GM12892 (cell line): ENCODE measurements around the gene VEPH1.

Experiments
- POLR2A ChIP-seq: IDR thresholded peaks from 2 replicates; pipeline ENCODE4 v1.6.1; 2011; ENCODE audit warnings: low read depth, low read length, control low read depth
- POLR2AphosphoS5 ChIP-seq: IDR thresholded peaks from 2 replicates; pipeline ENCODE4 v1.6.1; 2011; ENCODE audit warnings: low read depth, low read length, control low read depth
- TAF1 ChIP-seq: IDR thresholded peaks from 2 replicates; pipeline ENCODE4 v1.6.1; 2011; ENCODE audit warnings: low read depth, mild to moderate bottlenecking, control low read depth, low read length, borderline replicate concordance

DNA sequence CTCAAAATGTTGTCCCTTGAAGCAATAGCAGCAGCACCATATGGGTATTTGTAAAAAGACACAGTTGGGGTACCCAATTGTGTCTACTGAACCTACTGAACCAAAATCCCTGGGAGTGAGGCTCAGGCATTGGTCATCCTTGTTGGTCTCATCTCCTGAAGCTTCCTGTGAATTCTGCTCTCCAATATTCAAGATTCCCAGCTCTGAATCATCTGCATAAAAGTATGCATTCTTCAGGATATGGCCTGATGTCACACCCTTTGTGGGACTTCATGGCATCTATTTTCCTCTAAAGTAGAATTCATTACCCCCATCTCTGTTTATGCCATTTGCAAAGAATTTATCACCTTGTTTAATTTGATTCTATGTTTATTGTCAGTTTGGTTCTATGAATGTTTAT lies 79.9 kb downstream of the VEPH1 start:
- no peak for TF ChIP-seq POLR2A
- no peak for TF ChIP-seq POLR2AphosphoS5
- no peak for TF ChIP-seq TAF1
